Measurements from ENCODE around the gene PLA1A.
"Not testable (repeated sequence)": the region's sequence is repeated elsewhere in the genome, so short reads cannot be mapped to it uniquely, and the experiment has no call there.

PLA1A gene

GRCh38 chr3:119675188-119675874 lies 77.6 kb downstream of the PLA1A start:
- H3K27ac Mint-ChIP-seq: peak overlapping the region in 1 of 2 donors; percentile 98
- H3K4me1 Mint-ChIP-seq: peaks cover 37% of the 10 kb centered on the region
- no peaks in the 10 kb centered on the region for H3K9me3 Mint-ChIP-seq
- DNase-seq (no peak), ATAC-seq (no peak)
- H3K4me3 Mint-ChIP-seq: peak overlapping the region; percentile 84 to 90
- H3K27me3 Mint-ChIP-seq: no peaks in the 10 kb centered on the region

DNA sequence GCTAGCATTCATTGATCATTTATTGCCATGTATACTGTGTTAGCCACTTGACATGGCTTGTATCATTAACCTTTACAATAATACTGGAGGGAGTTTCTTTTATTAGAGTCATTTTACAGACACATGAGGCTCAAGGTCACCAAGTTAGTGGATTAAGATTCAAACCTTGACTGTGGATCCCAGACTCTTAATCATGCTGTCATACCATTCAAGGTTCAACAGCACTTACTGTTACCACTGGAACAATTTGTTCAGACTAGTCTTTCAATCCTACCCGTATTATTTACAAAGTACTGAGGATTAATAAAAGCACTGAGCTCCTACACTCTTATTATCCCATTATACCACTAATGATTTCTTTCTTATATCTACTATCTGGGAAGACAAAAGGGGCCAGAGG lies 78.3 kb downstream of the PLA1A start:
- ATAC-seq (no peak), DNase-seq (no peak)
- H3K9me3 Mint-ChIP-seq: no peaks in the 10 kb centered on the region
- H3K4me1 Mint-ChIP-seq: peaks cover 33% of the 10 kb centered on the region
- H3K27ac Mint-ChIP-seq: peak overlapping the region; percentile 96 to 98
- H3K27me3 Mint-ChIP-seq: no peaks in the 10 kb centered on the region
- H3K4me3 Mint-ChIP-seq: peak overlapping the region; percentile 84 to 90

DNA sequence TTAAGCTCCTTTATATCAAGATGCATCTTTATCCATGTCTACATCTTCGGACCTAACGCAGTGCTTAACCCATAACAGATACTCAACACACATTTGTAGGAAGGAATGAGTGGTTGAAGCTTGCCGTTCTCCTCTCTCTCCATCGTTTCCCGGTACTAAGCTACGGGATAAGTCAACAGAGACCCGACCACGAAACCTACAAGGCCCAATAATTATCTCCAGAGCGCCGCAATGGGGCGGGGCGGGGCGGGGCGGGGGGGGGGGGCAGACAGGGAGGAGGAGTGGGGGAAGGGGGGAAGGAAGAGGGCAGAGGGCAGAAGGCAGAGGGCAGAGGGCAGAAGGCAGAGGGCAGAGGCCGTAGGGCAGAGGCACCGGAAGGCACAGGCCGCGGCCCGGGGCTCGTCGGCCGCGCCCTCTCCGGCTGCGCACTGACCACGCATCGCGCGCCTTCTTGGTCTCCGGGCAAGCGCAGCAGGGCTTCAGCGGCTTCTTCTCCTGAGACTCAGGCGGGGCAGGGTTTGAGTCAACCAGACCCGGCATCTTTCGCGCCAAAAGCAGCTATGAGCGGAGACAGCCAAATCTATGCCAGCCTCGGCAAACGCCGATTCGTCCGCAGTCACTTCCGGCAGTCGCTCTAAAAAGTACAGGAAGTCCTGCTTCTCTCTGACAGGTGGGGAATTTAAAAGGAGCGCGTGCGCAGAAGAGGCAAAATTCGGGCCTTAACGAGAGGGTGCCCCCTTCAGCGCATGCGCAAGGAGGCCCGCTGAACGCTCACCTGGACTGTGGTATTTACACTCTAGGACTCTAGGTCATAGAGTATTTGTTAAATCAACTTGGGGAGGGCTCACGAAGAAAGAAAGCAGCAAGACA lies 79.3 kb downstream of the PLA1A start, which contains the start of gene COX17:
Gene COX17, minus strand, starts transcription at position 636 of the 870 bp plus-strand sequence. Its CDS starts 96 bp downstream, at position 540.
- peaks cover 28% of the 10 kb centered on the region for H3K4me1 Mint-ChIP-seq

GRCh38 chr3:119677641-119677934 lies 79.9 kb downstream of the PLA1A start:
- no peak for ATAC-seq
- Mint-ChIP-seq H3K27ac (peak overlapping the region; percentile 96 to 98), H3K27me3 (no peaks in the 10 kb centered on the region), H3K9me3 (no peaks in the 10 kb centered on the region), H3K4me1 (peaks cover 25% of the 10 kb centered on the region), H3K4me3 (peak overlapping the region; percentile 84 to 90)
- no peak for DNase-seq

More for the DNA sequence above, 79.3 kb downstream of the PLA1A start, which contains the start of gene COX17:
- no peaks in the 10 kb centered on the region for H3K27me3 Mint-ChIP-seq
- ATAC-seq (peak; percentile 91), DNase-seq (peak; percentile 93 to 97)
- H3K27ac Mint-ChIP-seq: peak within 1 kb of the TSS; percentile 96 to 98
- no peaks in the 10 kb centered on the region for H3K9me3 Mint-ChIP-seq
- peak within 1 kb of the TSS; percentile 84 to 90 for H3K4me3 Mint-ChIP-seq

DNA sequence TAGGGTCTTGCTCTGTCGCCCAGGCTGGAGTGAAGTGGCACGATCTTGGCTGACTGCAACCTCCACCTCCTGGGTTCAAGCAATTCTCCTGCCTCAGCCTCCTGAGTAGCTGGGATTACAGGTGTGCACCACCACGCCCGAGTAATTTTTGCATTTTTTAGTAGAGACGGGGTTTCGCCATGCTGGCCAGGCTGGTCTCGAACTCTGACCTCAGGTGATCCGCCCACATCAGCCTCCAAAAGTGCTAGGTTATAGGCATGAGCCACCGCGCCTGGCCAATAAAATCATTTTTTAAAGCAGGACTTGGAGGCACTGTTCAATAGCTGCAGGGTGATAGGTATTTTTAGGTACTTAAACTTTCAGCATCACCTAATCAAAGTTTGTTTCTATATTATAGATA lies 80.5 kb downstream of the PLA1A start:
- not testable (repeated sequence) for DNase-seq, H3K27me3 Mint-ChIP-seq, H3K4me3 Mint-ChIP-seq, H3K9me3 Mint-ChIP-seq, ATAC-seq, H3K27ac Mint-ChIP-seq
- H3K4me1 Mint-ChIP-seq: peaks cover 21% of the 10 kb centered on the region
